DOHH2 (cell line): Measurements from ENCODE around the gene BCAR1.

Experiments used
- H3F3A ChIP-seq: fragments of 200-600 bp; sonication (generic), shearing (Covaris generic); 2 replicates; pipeline ENCODE4 v1.6.0; 2016; ENCODE audit warnings: antibody characterized with exemption, mild to moderate bottlenecking; ENCODE audit not compliant: control insufficient read depth, insufficient read depth
- H3K27ac ChIP-seq: fragments of 200-600 bp; sonication (generic); 2 replicates; pipeline ENCODE4 v1.5.1; 2014; ENCODE audit warnings: low read depth, mild to moderate bottlenecking, low read length, moderate library complexity
- H3K27me3 ChIP-seq: fragments of 200-600 bp; sonication (generic); 2 replicates; pipeline ENCODE4 v1.6.1; 2014; ENCODE audit warnings: mild to moderate bottlenecking, low read length, mixed read lengths; ENCODE audit not compliant: control insufficient read depth
- H3K36me3 ChIP-seq: fragments of 200-600 bp; sonication (generic); 2 replicates; pipeline ENCODE4 v1.6.1; 2014; ENCODE audit warnings: mild to moderate bottlenecking, low read length, moderate library complexity, mixed read lengths; ENCODE audit not compliant: control insufficient read depth
- H3K4me1 ChIP-seq: fragments of 200-600 bp; sonication (generic); 2 replicates; pipeline ENCODE4 v1.6.1; 2014; ENCODE audit warnings: mild to moderate bottlenecking, low read length, mixed read lengths; ENCODE audit not compliant: control insufficient read depth
- H3K4me2 ChIP-seq: fragments of 200-600 bp; sonication (generic); 2 replicates; pipeline ENCODE4 v1.6.0; 2014; ENCODE audit warnings: mild to moderate bottlenecking, low read length, moderate library complexity
- H3K4me3 ChIP-seq: fragments of 200-600 bp; sonication (generic); 2 replicates; pipeline ENCODE4 v1.5.1; 2014; ENCODE audit warnings: mild to moderate bottlenecking, low read length, mixed read lengths
- H3K79me2 ChIP-seq: fragments of 200-600 bp; sonication (generic); 2 replicates; pipeline ENCODE4 v1.6.1; 2014; ENCODE audit warnings: mild to moderate bottlenecking, low read length, mixed read lengths; ENCODE audit not compliant: control insufficient read depth
- H3K9me2 ChIP-seq: fragments of 200-600 bp; sonication (generic); replicated peaks from 2 replicates; pipeline ENCODE4 v1.6.1; 2014; ENCODE audit warnings: mild to moderate bottlenecking, low read length, mixed read lengths; ENCODE audit not compliant: control insufficient read depth
- H3K9me3 ChIP-seq: fragments of 200-600 bp; sonication (generic); 2 replicates; pipeline ENCODE4 v1.6.1; 2014; ENCODE audit warnings: antibody characterized with exemption, low read length, mixed read lengths; ENCODE audit not compliant: control insufficient read depth, insufficient read depth
- H4K20me1 ChIP-seq: fragments of 200-600 bp; sonication (generic); 2 replicates; pipeline ENCODE4 v1.6.0; 2014; ENCODE audit warnings: low read depth, mild to moderate bottlenecking, antibody characterized with exemption, low read length, moderate library complexity; ENCODE audit not compliant: control insufficient read depth, insufficient read depth
- CTCF ChIP-seq: fragments of 200-600 bp; sonication (generic); IDR thresholded peaks from one replicate; pipeline ENCODE4 v1.5.1; 2014; ENCODE audit warnings: antibody characterized with exemption, mild to moderate bottlenecking, low read depth, low read length; ENCODE audit not compliant: poor library complexity, severe bottlenecking
- EZH2phosphoT487 ChIP-seq: fragments of 200-600 bp; sonication (generic); IDR thresholded peaks from 2 replicates; pipeline ENCODE4 v1.6.1; 2017; ENCODE audit warnings: borderline replicate concordance, mild to moderate bottlenecking, antibody characterized with exemption, low read length, moderate library complexity, mixed read lengths

BCAR1 gene

GRCh38 chr16:75236736-75237397, 14.6 kb downstream of the BCAR1 start:
- Histone ChIP-seq H3F3A (no peaks in the 10 kb centered on the region), H3K27me3 (no peaks in the 10 kb centered on the region), H3K27ac (no peak overlapping the region), H3K4me3 (no peak overlapping the region), H3K9me2 (no peaks in the 10 kb centered on the region), H3K79me2 (no peaks in the 10 kb centered on the region), H3K4me1 (peaks cover 4% of the 10 kb centered on the region; the same call in 1 of the 2 replicates), H3K36me3 (no peaks in the 10 kb centered on the region), H4K20me1 (no peaks in the 10 kb centered on the region), H3K4me2 (no peak overlapping the region), H3K9me3 (no peaks in the 10 kb centered on the region)
- TF ChIP-seq EZH2phosphoT487 = no peak
- TF ChIP-seq CTCF = no peak

- Histone ChIP-seq H3K79me2 (no peaks in the 10 kb centered on the region), H3K36me3 (no peaks in the 10 kb centered on the region), H3F3A (no peaks in the 10 kb centered on the region), H4K20me1 (no peaks in the 10 kb centered on the region), H3K4me2 (no peak overlapping the region), H3K9me3 (no peaks in the 10 kb centered on the region), H3K9me2 (no peaks in the 10 kb centered on the region), H3K4me1 (peaks cover 4% of the 10 kb centered on the region; the same call in 1 of the 2 replicates), H3K4me3 (no peak overlapping the region), H3K27me3 (no peaks in the 10 kb centered on the region), H3K27ac (no peak overlapping the region)
- TF ChIP-seq CTCF = no peak
- TF ChIP-seq EZH2phosphoT487 = no peak
These were observed 15.2 kb downstream of the BCAR1 start for GRCh38 chr16:75236232-75236631.

- no peak overlapping the region for H3K4me2 ChIP-seq
- H3K4me3 ChIP-seq = no peak overlapping the region
- no peak overlapping the region for H3K27ac ChIP-seq
- no peaks in the 10 kb centered on the region for H3K9me3 ChIP-seq
- no peaks in the 10 kb centered on the region for H4K20me1 ChIP-seq
- TF ChIP-seq EZH2phosphoT487 (no peak), CTCF (no peak)
- H3K79me2 ChIP-seq = no peaks in the 10 kb centered on the region
- H3K9me2 ChIP-seq = no peaks in the 10 kb centered on the region
- no peaks in the 10 kb centered on the region for H3F3A ChIP-seq
- peaks cover 4% of the 10 kb centered on the region; the same call in 1 of the 2 replicates for H3K4me1 ChIP-seq
- H3K36me3 ChIP-seq = no peaks in the 10 kb centered on the region
- no peaks in the 10 kb centered on the region for H3K27me3 ChIP-seq
These were observed 15.7 kb downstream of the BCAR1 start for GRCh38 chr16:75235721-75236193.
